Fibroblast of lung (primary cell): ENCODE data around the gene SAMD8.

Experiments used
- CTCF ChIP-seq, 2 donors: IDR thresholded peaks in 1 of 2; conservative IDR thresholded peaks in 1 of 2; 1 replicate in 1 of 2; 2 replicates in 1 of 2; pipeline ENCODE4 v1.5.1; 2011 to 2012; ENCODE audit warnings: low read length in 2 of 2, control low read depth in 1 of 2, inconsistent platforms in 1 of 2, low read depth in 1 of 2, mild to moderate bottlenecking in 1 of 2
- EZH2 ChIP-seq: IDR thresholded peaks from 2 replicates; pipeline ENCODE4 v1.5.1; 2012; ENCODE audit warnings: low read length, control low read depth, mild to moderate bottlenecking; ENCODE audit errors: missing control alignments

DNA sequence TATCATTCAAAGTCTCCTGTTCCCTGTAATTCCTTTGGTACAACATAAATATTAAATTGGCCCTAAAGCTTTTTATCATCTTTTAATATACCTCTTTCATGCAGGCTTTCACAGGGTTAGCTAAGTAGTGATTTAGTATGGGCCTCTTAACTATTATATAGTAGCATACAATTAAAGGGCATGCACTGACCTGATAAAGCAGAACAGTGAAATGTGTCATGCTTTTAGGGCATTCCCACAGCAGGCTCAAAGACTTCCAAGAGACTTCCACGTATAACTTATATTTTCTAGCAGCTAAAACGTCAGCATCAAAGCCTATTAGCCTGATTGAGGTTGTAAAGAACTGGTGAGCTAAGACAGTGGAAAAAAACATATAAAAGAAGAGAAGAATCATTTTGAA, 35.3 kb downstream of the SAMD8 start:
- TF ChIP-seq CTCF (conservative IDR thresholded peaks at IDR 0.05 in 1 of 2, IDR thresholded peaks at IDR 0.05 in 1 of 2; ENCODE audit: low read depth in 1 of 2, low read length in 2 of 2) (no peak), EZH2 (no peak)
